Measurements from ENCODE around the gene FAF1.
A peak's percentile ranks its signal among the peaks of the same experiment; 100 is the strongest.

The FAF1 gene

DNA sequence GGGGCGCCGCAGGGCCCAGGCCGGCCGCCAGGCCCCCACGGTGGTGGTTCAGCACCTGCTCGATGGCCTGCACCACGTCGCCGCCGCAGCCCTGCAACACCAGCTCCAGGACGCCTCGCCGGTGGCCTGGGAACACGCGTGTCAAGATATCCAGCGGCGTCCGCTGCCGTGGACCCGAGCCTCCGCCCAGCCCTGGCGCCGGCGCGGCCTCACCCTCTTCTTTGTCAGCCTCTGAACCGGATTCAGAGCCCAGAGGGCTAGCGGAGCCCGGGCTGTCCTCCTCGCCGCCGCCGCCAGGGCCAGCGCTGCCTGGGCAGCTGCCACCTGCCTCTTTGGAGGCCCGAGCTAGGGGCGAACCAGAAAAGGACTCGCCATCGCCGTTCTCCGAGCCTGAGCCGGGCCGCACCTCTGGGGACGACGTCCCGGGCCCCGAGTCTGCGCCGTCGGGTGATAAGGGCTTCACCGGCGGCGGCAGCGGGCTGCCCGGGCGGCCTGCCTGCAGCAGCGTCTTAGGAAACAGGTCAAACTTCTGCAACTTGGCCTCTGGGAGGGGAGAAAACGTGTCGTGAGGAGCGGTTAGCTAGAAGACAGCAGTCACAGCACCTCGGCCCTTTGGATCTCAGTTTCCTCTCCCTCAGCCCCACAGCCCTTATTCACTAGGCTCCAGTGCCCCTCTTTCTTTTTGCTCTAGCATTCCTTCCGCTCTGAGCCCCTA is 540.7 kb downstream of the FAF1 start:
- TF ChIP-seq, protein P1, sequence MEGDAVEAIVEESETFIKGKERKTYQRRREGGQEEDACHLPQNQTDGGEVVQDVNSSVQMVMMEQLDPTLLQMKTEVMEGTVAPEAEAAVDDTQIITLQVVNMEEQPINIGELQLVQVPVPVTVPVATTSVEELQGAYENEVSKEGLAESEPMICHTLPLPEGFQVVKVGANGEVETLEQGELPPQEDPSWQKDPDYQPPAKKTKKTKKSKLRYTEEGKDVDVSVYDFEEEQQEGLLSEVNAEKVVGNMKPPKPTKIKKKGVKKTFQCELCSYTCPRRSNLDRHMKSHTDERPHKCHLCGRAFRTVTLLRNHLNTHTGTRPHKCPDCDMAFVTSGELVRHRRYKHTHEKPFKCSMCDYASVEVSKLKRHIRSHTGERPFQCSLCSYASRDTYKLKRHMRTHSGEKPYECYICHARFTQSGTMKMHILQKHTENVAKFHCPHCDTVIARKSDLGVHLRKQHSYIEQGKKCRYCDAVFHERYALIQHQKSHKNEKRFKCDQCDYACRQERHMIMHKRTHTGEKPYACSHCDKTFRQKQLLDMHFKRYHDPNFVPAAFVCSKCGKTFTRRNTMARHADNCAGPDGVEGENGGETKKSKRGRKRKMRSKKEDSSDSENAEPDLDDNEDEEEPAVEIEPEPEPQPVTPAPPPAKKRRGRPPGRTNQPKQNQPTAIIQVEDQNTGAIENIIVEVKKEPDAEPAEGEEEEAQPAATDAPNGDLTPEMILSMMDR (conservative IDR thresholded peaks at IDR 0.05; ENCODE audit: low read depth, low read length), result peak; percentile 3
- DNase-seq (ENCODE audit: low read depth), result no peak
- H3K4me3 ChIP-seq (ENCODE audit: low read depth, low read length), result no peak overlapping the region

DNA sequence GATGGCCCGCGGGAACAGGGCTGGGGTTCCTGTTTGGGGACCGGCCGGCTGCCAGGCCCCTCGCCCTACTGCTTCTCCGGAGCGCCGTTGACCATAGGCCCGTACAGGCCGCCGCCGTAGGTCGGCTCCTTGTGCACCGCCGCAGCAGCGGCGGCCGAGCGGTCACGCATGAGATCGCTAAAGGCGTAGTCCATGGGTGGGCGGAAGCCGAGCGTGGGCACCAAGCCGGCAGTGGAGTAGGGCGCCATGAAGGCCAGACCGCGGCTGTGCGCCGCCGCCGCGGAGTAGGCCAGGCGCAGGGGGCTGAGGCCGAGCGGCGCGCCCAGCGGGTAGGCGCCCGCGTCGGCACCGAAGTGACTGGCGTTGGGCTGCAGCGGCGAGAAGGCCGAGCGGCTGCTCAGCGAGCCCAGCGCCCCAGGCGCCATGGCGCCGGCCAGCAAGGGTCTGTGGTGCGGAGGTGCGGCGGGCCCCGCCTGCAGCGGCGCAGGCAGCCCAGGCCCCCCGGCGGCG is 541.4 kb downstream of the FAF1 start:
- no peak for DNase-seq (ENCODE audit: low read depth)
- TF ChIP-seq, protein P1 (conservative IDR thresholded peaks at IDR 0.05; ENCODE audit: low read depth, low read length), result no peak
- peak overlapping the region; percentile 5 for H3K4me3 ChIP-seq (ENCODE audit: low read depth, low read length)

DNA sequence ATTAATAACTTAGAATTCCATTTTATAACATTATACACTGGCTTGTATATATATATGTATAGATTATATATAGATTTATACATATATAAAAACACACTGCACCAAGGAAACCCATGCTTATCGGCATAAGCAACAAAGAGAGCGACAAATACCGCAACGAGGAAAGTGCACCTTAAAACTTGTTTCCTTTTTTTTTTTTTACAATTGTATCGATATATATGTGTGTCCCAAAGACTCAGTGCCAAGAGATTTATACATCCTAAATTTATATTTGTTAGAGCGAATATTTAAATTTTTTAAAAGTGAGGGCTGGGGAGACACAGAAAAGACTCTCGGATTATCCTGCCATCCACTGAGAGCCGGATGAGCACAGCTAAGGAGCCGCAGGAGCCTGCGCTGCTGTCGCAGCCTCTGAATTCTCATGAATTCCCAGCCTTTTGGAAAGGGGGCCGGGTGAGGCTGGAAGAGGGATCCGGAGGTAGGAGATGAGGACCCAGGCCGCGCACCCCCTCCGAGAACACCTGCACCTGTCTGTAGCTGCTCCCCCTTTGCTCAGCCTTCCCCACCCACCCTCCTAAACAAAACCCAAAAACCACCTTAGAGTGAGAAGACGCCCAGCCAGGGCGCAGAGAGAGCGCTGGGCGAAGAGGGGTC is 542.0 kb downstream of the FAF1 start:
- DNase-seq (ENCODE audit: low read depth), result no peak
- no peak overlapping the region for H3K4me3 ChIP-seq (ENCODE audit: low read depth, low read length)
- TF ChIP-seq, protein P1 (conservative IDR thresholded peaks at IDR 0.05; ENCODE audit: low read depth, low read length), result no peak

DNA sequence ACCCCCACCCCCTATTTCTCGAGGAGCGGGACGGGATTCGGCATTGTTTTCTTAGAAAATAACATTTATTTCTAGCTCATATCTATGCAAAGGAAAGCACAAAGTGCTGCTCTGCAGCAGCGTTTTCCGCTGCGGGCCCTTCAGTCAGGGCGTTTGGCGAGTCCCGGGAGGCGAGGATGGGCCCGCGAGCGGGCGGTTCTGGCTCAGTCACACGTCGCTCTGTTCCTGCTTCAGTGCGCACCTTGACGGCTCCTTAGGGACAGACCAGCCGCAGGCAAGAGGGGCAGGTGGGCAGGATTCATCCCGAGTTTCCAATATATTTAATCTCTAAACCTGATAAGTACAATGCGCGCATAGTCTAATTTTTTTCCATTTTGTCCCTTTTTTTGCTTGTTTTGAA is 542.6 kb downstream of the FAF1 start:
- no peak for DNase-seq (ENCODE audit: low read depth)
- TF ChIP-seq, protein P1 (conservative IDR thresholded peaks at IDR 0.05; ENCODE audit: low read depth, low read length), result no peak
- H3K4me3 ChIP-seq (ENCODE audit: low read depth, low read length), result no peak overlapping the region

DNA sequence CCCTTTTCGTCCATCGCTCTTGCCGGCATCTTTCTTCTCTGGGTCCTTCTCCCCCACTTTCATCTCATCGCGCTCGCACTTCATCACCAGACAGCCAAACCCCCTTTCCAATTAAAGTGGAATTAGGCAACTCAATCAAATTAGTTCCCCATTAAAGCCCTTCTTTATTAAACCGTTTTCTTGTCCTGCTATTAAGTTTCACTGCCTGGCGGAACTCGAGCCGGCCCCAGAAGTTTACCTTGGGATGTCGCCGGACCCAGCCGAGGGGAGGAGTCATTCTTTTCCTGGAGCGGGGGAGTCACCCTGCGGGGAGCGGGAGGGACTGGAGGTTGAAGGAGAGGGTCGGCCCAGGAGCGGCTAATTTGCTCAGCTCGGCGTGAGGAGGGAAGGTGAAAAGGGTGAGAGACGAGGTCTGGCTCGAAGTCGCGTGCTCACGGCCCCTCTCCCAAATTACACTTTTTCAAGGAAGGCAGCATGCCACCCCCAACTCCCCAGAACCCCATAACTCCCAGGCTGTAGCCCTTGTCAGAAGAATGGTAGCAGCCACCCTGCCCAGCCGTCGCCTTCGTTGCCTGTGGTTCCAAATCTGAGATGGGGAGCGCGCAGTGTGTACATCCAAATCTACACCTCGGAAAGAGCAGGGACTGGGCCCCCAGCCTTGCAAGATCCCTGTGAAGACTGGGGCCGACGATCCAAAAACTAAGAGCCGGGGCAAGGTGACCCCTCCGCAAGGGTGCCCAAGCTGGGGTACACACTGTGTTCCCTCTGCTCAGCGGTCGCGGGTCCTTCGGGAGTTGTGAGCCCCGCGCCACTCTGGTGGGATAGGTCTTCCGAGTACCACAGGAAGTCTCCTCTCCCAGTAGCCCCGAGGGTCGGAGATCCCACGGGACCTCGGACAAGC is 543.3 kb downstream of the FAF1 start:
- TF ChIP-seq, protein P1 (conservative IDR thresholded peaks at IDR 0.05; ENCODE audit: low read depth, low read length), result no peak
- DNase-seq (ENCODE audit: low read depth), result no peak
- H3K4me3 ChIP-seq (ENCODE audit: low read depth, low read length), result no peak overlapping the region

DNA sequence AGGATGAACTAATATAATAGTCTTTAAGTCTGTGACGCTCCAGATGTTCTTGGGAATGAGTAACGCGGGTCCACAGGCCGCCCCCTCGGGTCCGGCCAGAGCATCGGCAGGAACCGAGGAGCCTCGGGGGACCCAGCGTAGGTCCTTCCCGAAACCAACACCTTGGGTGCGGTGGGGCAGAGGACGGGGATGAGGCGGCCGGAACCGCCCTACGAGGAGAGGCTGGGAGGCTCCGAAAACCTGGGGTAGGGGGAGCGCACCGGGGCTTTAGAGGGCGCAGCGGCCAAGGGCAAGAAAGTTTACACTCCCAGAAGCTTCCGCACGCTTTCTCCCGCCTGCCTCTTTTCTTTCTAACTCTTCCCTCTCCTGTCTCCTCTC is 543.9 kb downstream of the FAF1 start:
- TF ChIP-seq, protein P1 (conservative IDR thresholded peaks at IDR 0.05; ENCODE audit: low read depth, low read length), result no peak
- H3K4me3 ChIP-seq (ENCODE audit: low read depth, low read length), result no peak overlapping the region
- DNase-seq (ENCODE audit: low read depth), result no peak
